HG02678 (cell line): ENCODE results near the gene DUSP9.
"Not testable (repeated sequence)": the region's sequence is repeated elsewhere in the genome, so short reads cannot be mapped to it uniquely, and the experiment has no call there.

Source experiments
- ATAC-seq: cut with Tn5 transposase; IDR thresholded peaks from one replicate; pipeline ENCODE4 v1.9.1; 2021; ENCODE audit warnings: mild to moderate bottlenecking, moderate library complexity; ENCODE audit not compliant: unreplicated experiment

DUSP9 gene

GRCh38 chrX:153670748-153671588 lies 24.0 kb downstream of the DUSP9 start:
- no peak for ATAC-seq

DNA sequence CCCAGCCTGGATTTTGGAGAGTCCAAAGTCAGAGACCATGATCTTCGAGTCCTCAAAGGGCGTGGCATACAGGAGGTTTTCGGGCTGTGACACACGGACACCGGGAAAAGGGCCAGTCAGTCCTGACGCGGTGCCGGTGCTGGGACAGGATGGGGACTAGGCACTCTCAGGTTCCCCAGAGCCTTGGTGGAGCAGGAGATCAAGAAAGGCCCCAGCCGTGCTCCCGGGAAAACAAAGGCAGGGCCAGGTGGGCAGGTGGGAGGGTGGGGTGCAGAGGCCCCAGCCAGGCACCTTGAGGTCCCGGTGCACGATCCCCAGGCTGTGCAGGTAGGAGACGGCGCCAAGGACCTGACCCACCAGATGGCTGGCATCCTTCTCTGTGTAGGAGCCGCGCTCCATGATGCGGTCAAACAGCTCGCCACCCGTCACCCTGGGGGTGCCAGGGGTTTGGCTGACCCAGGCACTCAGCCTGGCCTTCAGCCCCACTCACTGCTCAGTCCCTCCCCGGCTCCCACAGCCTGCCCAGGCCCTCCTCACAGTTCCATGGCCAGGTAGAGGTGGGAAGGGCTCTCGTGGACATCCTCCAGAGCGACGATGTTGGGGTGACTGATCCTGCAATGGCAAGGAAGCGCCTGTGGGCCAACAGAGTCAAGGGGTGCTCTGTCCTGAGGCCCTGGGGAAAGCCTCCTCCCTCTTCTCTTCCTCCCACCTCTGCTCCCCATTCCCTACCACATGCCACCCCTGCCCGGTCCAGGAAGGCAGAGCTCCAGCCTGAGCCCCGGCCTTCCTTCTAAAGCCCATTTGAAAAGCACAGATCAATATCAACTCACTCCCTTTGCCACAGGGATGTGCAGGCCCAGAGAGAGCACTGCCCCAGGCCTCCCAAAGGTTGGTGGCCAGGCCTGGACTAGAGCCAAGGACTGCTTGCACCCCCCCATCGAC lies 24.9 kb downstream of the DUSP9 start:
- ATAC-seq, result no peak

- ATAC-seq, result no peak
Observed at GRCh38 chrX:153672531-153673427, 25.8 kb downstream of the DUSP9 start.

GRCh38 chrX:153673428-153674218 lies 26.6 kb downstream of the DUSP9 start, which contains the start of gene PNCK:
Gene PNCK, minus strand, starts transcription at chrX:153673813. Its CDS starts 737 bp downstream, at chrX:153673076.
- no peak for ATAC-seq

- ATAC-seq, result no peak
Observed at GRCh38 chrX:153674219-153674851, 27.3 kb downstream of the DUSP9 start.

DNA sequence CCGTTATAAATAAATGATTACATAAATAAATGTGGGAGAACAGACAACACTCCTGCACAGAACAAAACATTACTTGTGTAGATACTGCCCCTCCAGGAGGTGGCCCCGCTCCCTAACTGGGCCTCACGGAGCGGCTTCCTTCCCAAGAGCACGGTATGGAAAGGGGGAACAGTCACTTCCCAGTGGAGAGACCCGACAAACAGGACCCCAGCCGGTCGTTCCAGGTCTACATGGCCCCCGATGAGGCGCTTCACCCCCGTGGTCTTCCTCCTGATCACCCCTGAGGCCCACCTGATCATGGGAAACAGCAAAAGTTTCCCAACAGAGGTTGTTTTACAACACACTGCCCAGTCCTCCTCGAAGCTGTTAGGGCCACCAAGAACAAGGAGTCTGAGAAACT lies 34.2 kb downstream of the DUSP9 start:
- no peak for ATAC-seq

- ATAC-seq, result not testable (repeated sequence)
Observed at GRCh38 chrX:153683486-153683885, 36.5 kb downstream of the DUSP9 start.

DNA sequence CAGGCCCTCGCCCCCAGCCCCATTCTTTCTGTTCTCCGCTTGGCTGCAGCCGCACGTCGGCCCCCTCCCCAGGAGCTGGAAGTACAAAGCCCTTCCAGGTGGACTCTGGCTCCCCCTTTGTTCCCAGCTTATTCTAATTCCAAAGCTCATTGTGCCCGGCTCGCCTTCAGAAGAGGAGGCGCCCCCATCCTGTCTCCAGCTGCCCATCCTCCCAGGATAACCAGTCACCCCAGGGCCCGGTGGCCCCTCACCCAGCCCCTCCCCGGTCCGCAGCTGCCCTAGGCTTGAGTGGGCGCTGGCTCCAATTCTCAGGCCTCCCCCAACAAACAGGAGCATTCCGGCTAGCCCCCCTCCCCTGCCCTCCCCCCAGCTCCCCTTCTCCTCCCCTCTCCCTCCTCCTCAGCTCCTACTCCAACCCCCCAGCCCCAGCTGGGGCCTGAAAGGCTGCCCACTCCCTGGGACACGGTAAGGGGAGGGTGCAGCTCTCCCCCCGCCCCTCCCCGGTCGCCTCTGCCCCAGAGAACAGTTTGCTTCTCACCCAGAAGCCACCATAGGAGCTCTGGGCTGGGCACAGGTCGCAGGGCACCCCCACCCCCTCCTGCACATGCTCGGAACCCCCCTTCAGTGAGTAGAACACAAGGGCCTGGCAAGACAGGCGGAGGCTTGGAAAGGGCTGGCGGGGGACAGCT lies 37.6 kb downstream of the DUSP9 start:
- no peak for ATAC-seq

- ATAC-seq, result no peak
Observed at GRCh38 chrX:153685156-153685536, 38.1 kb downstream of the DUSP9 start.

- no peak for ATAC-seq
Observed at GRCh38 chrX:153685751-153686696, 39.0 kb downstream of the DUSP9 start.

GRCh38 chrX:153686711-153687110 lies 39.7 kb downstream of the DUSP9 start:
- no peak for ATAC-seq

- ATAC-seq, result no peak
Observed at GRCh38 chrX:153687121-153688039, 40.4 kb downstream of the DUSP9 start, which contains the start of gene SLC6A8. Gene SLC6A8, plus strand, starts transcription at chrX:153687926. Its CDS starts 649 bp downstream, at chrX:153688575.

- ATAC-seq, result no peak
Observed at GRCh38 chrX:153688071-153688470, 41.1 kb downstream of the DUSP9 start.

- no peak for ATAC-seq
Observed at GRCh38 chrX:153688506-153688905, 41.5 kb downstream of the DUSP9 start.

DNA sequence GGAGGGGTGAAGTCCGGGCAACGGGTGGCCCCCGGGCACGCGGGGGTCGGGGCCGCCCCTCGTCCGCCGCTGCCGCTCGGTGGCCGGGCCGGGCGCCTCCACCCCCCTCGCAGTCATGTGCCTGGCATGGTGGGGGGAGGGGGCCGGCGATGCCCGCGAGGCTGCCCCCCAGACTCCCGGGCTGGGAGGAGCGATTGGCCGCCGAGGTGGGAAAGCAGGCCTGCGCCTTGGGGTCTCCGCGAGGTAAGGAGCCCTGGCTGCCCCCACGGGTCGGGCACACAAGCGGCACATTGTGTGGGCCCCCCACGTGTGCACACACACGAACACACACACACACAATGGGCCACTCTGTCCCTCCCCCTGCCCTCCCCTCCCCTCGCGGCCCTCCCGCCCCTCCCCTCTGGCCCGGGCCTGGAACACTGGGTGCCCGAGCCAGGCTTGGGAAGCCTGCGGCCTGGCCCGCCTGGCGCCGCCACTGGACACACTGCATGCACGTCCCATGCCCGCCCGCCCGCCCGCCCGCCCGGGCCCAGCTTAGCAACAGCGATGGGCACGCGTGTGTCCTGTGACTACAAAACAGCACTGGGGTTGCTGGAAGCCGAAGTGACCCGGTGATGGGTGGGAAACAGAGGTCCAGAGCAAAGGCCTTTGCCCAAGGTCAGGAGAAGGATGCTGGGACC lies 42.0 kb downstream of the DUSP9 start:
- no peak for ATAC-seq
